OCI-LY7 (cell line): ENCODE results near the gene MSH3. TPM values are rescaled to one million over a fixed set of nuclear protein-coding genes. Genes with fewer than 3 reads are reported as not detected.
"Not testable (repeated sequence)": the region's sequence is repeated elsewhere in the genome, so short reads cannot be mapped to it uniquely, and the experiment has no call there.

Experiments used
- BruUV-seq: library from RNA; stranded (reverse); fragments of 400-500 nt; replicated peaks from 2 replicates; lab custom pipeline; 2021; lab: Mats Ljungman, UMichigan
- CTCF ChIA-PET: fragments of 300-600 bp; sonication (Branson Sonifier 250); formaldehyde crosslinking; loops from one replicate; lab custom pipeline; 2022; ENCODE audit warnings: antibody characterized with exemption; ENCODE audit not compliant: unreplicated experiment; lab: Charles Lee
- POLR2A ChIA-PET: fragments of 300-600 bp; sonication (Branson Sonifier 250); formaldehyde crosslinking; loops from one replicate; lab custom pipeline; 2022; ENCODE audit warnings: antibody characterized with exemption; lab: Charles Lee
- DNase-seq: peaks from one replicate; pipeline ENCODE4 v3.0.0-alpha.2; 2015; ENCODE audit warnings: low spot score
- H2AFZ ChIP-seq: fragments of 200-600 bp; sonication (generic), shearing (Covaris generic); 2 replicates; pipeline ENCODE4 v1.6.1; 2014; ENCODE audit warnings: mild to moderate bottlenecking, antibody characterized with exemption, low read length, moderate library complexity
- H3K27ac ChIP-seq: fragments of 200-600 bp; sonication (generic); 2 replicates; pipeline ENCODE4 v1.5.1; 2014; ENCODE audit warnings: mixed run types, low read depth, mild to moderate bottlenecking, moderate library complexity, low read length, inconsistent platforms; ENCODE audit not compliant: poor library complexity, severe bottlenecking
- H3K36me3 ChIP-seq: fragments of 200-600 bp; sonication (generic); 2 replicates; pipeline ENCODE4 v1.6.1; 2014; ENCODE audit warnings: mild to moderate bottlenecking, antibody characterized with exemption, low read length, moderate library complexity, mixed read lengths; ENCODE audit not compliant: insufficient read depth
- H3K4me1 ChIP-seq: fragments of 200-600 bp; sonication (generic); 2 replicates; pipeline ENCODE4 v1.5.1; 2014; ENCODE audit warnings: mild to moderate bottlenecking, low read length; ENCODE audit not compliant: insufficient read depth, poor library complexity, severe bottlenecking
- H3K4me2 ChIP-seq: fragments of 200-600 bp; sonication (generic); 2 replicates; pipeline ENCODE4 v1.6.1; 2014; ENCODE audit warnings: mild to moderate bottlenecking, low read length
- H3K4me3 ChIP-seq: fragments of 200-600 bp; sonication (generic); 2 replicates; pipeline ENCODE4 v1.5.1; 2014; ENCODE audit warnings: mild to moderate bottlenecking, low read depth, low read length; ENCODE audit not compliant: poor library complexity, severe bottlenecking
- H3K79me2 ChIP-seq: fragments of 200-600 bp; sonication (generic); 2 replicates; pipeline ENCODE4 v1.6.1; 2016; ENCODE audit warnings: low read depth, mild to moderate bottlenecking, low read length, moderate library complexity, mixed read lengths; ENCODE audit not compliant: insufficient read depth
- H3K9me2 ChIP-seq: fragments of 200-600 bp; sonication (generic); 2 replicates; pipeline ENCODE4 v1.6.1; 2016; ENCODE audit warnings: mild to moderate bottlenecking, low read length, mixed read lengths; ENCODE audit not compliant: insufficient read depth
- H3K9me3 ChIP-seq: fragments of 200-600 bp; sonication (generic); 2 replicates; pipeline ENCODE4 v1.6.1; 2014; ENCODE audit warnings: mild to moderate bottlenecking, mixed run types, low read length, mixed read lengths
- H4K20me1 ChIP-seq: fragments of 200-600 bp; sonication (generic); 2 replicates; pipeline ENCODE4 v1.6.1; 2014; ENCODE audit warnings: mild to moderate bottlenecking, antibody characterized with exemption, low read length, moderate library complexity, mixed read lengths; ENCODE audit not compliant: insufficient read depth
- EZH2phosphoT487 ChIP-seq: fragments of 200-600 bp; sonication (generic); IDR thresholded peaks from 2 replicates; pipeline ENCODE4 v1.6.1; 2018; ENCODE audit warnings: low read depth, borderline replicate concordance, mild to moderate bottlenecking, mixed run types, antibody characterized with exemption, low read length, moderate library complexity, mixed read lengths
- intact Hi-C: fragments of 100-400 bp; cut with micrococcal nuclease; formaldehyde crosslinking; loops from one replicate; pipeline ENCODE4 v1.10.0; 2022; ENCODE audit not compliant: unreplicated experiment
- total RNA-seq, 2 experiments: library from RNA; depleted of rRNA in 1 of 2; stranded (reverse); fragments of >200 nt in 1 of 2; shearing (Covaris generic) in 1 of 2; gene quantifications; 2 replicates each; pipeline ENCODE4 v1.2.3, GENCODE V29; 2014 to 2022
- TF ChIP-seq, protein P1 (sequence below): fragments of 200-600 bp; sonication (generic); conservative IDR thresholded peaks from 2 replicates; pipeline ENCODE4 v1.5.1; 2014; ENCODE audit warnings: mild to moderate bottlenecking, antibody characterized with exemption, low read length, moderate library complexity, mixed read lengths

MSH3 gene
- total RNA-seq, 2 experiments from 2014 or later: 15.4 to 28.3 TPM

DNA sequence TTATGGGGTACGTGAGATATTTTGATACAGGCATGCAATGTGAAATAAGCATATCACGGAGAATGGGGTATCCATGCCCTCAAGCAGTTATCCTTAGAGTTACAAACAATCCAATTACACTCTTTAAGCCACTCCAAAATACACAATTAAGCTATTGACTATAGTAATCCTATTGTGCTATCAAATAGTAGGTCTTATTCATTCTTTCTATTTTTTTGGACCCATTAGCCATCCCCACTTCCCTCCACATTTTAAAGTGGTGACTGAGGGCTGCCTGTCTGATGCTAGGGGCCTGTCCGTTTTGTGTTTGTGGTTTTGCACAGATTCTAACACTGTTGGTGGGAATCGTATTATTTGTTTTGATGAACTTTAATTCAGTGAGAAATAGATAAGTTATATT, 130.0 kb downstream of the MSH3 start:
- CTCF ChIA-PET: no interaction called here
- Histone ChIP-seq H3K4me2 (no peak overlapping the region), H3K4me1 (no peaks in the 10 kb centered on the region), H3K27ac (no peak overlapping the region), H3K9me2 (no peaks in the 10 kb centered on the region), H3K36me3 (peaks cover 52% of the 10 kb centered on the region), H4K20me1 (no peaks in the 10 kb centered on the region), H2AFZ (no peak overlapping the region), H3K4me3 (no peak overlapping the region), H3K79me2 (no peaks in the 10 kb centered on the region), H3K9me3 (no peaks in the 10 kb centered on the region)
- intact Hi-C loops: no loop called here
- POLR2A ChIA-PET: no interaction called here
- no peak for DNase-seq
- BruUV-seq: no TSS peak
- TF ChIP-seq, protein P1, sequence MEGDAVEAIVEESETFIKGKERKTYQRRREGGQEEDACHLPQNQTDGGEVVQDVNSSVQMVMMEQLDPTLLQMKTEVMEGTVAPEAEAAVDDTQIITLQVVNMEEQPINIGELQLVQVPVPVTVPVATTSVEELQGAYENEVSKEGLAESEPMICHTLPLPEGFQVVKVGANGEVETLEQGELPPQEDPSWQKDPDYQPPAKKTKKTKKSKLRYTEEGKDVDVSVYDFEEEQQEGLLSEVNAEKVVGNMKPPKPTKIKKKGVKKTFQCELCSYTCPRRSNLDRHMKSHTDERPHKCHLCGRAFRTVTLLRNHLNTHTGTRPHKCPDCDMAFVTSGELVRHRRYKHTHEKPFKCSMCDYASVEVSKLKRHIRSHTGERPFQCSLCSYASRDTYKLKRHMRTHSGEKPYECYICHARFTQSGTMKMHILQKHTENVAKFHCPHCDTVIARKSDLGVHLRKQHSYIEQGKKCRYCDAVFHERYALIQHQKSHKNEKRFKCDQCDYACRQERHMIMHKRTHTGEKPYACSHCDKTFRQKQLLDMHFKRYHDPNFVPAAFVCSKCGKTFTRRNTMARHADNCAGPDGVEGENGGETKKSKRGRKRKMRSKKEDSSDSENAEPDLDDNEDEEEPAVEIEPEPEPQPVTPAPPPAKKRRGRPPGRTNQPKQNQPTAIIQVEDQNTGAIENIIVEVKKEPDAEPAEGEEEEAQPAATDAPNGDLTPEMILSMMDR: no peak
- TF ChIP-seq EZH2phosphoT487: no peak

DNA sequence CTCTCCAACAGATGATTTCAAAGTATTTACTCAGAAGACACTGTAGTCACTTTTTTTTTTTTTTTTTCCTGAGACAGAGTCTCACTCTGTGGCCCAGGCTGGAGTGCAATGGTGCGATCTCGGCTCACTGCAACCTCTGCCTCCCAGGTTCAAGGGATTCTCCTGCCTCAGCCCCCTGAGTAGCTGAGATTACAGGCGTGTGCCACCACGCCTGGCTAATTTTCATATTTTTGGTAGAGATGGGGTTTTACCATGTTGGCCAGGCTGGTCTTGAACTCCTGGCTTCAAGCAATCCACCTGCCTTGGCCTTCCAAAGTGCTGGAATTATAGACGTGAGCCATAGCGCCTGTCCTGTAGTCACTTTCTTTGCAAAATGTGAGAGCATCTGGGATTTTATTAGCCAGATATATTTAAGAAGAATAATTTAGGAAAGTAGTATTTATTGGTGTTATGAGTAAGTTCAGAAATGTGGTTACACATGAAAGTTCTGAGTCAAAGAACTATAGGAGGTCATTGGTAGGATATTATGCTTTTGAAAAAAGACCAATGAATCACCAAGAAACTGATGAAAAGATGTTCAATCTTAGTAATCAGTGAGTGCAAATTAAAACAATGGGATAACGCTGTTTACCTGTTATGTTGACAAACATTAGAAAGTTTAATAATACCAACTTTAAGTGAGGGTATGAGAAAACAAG, 135.0 kb downstream of the MSH3 start:
- H3K4me2 ChIP-seq, H3K4me1 ChIP-seq, BruUV-seq, H4K20me1 ChIP-seq, H3K79me2 ChIP-seq, H3K4me3 ChIP-seq, H2AFZ ChIP-seq, DNase-seq, H3K9me2 ChIP-seq, intact Hi-C loops, H3K9me3 ChIP-seq, H3K27ac ChIP-seq, CTCF ChIA-PET: not testable (repeated sequence)
- peaks cover 66% of the 10 kb centered on the region for H3K36me3 ChIP-seq
- POLR2A ChIA-PET: interaction anchor here (0.7 kb wide), 1 partner anchor 1493 kb away, joined by 3 read pairs; no protein-coding TSS in a partner anchor

DNA sequence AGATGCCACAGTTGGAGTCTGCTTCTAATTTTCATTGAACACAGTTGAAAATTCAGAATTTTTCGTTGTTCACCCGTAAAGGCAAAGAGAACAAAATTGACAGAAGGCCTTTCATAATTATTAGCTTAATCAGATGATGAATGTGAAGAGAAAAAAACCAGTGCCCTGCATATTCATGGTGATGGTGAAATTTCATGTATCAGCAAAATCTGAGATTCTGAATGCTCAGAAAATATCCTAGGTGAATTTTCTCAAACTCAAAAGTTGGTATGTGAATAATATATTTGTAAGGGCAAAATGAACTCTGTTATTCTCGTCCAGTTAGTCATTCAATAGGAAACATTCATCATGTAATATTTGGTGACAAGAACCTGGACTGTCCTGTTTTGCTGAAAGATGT, 136.2 kb downstream of the MSH3 start:
- no peak overlapping the region for H3K4me2 ChIP-seq
- CTCF ChIA-PET: no interaction called here
- H3K9me3 ChIP-seq: no peaks in the 10 kb centered on the region
- intact Hi-C loops: no loop called here
- H4K20me1 ChIP-seq: no peaks in the 10 kb centered on the region
- TF ChIP-seq, protein P1: no peak
- DNase-seq: no peak
- no TSS peak for BruUV-seq
- no peaks in the 10 kb centered on the region for H3K9me2 ChIP-seq
- H2AFZ ChIP-seq: no peak overlapping the region
- POLR2A ChIA-PET: no interaction called here
- no peaks in the 10 kb centered on the region for H3K79me2 ChIP-seq
- no peak overlapping the region for H3K27ac ChIP-seq
- H3K4me1 ChIP-seq: no peaks in the 10 kb centered on the region
- H3K36me3 ChIP-seq: peaks cover 73% of the 10 kb centered on the region
- H3K4me3 ChIP-seq: no peak overlapping the region
